ENCODE measurements around the gene HECA.
"Not testable (repeated sequence)": the region's sequence is repeated elsewhere in the genome, so short reads cannot be mapped to it uniquely, and the experiment has no call there.

Gene HECA

GRCh38 chr6:139137706-139138105, 2.8 kb downstream of the HECA start:
- no peak for DNase-seq

GRCh38 chr6:139140854-139141253, 6.0 kb downstream of the HECA start:
- DNase-seq, result not testable (repeated sequence)

- no peak for DNase-seq
Measured at GRCh38 chr6:139142262-139142661, 7.4 kb downstream of the HECA start.

- no peak for DNase-seq
Measured at GRCh38 chr6:139143111-139143510, 8.2 kb downstream of the HECA start.

GRCh38 chr6:139144490-139145085, 9.7 kb downstream of the HECA start:
- no peak for DNase-seq

- DNase-seq, result no peak
Measured at GRCh38 chr6:139145661-139146060, 10.8 kb downstream of the HECA start.

GRCh38 chr6:139146317-139146726, 11.4 kb downstream of the HECA start:
- DNase-seq, result no peak

GRCh38 chr6:139147628-139148027, 12.7 kb downstream of the HECA start:
- no peak for DNase-seq

GRCh38 chr6:139148557-139149235, 13.8 kb downstream of the HECA start:
- no peak for DNase-seq

GRCh38 chr6:139149383-139149782, 14.5 kb downstream of the HECA start:
- DNase-seq, result no peak

GRCh38 chr6:139150920-139151319, 16.0 kb downstream of the HECA start:
- DNase-seq, result no peak

GRCh38 chr6:139151425-139152087, 16.7 kb downstream of the HECA start:
- no peak for DNase-seq

- no peak for DNase-seq
Measured at GRCh38 chr6:139152088-139152891, 17.4 kb downstream of the HECA start.

GRCh38 chr6:139152892-139153271, 18.0 kb downstream of the HECA start:
- no peak for DNase-seq

- DNase-seq, result no peak
Measured at GRCh38 chr6:139153855-139154254, 19.0 kb downstream of the HECA start.

GRCh38 chr6:139154881-139155547, 20.1 kb downstream of the HECA start:
- no peak for DNase-seq

GRCh38 chr6:139156102-139156501, 21.2 kb downstream of the HECA start:
- no peak for DNase-seq

- DNase-seq, result no peak
Measured at GRCh38 chr6:139156551-139156950, 21.7 kb downstream of the HECA start.

- DNase-seq, result not testable (repeated sequence)
Measured at GRCh38 chr6:139157086-139157485, 22.2 kb downstream of the HECA start.

GRCh38 chr6:139159016-139159415, 24.1 kb downstream of the HECA start:
- DNase-seq, result no peak

- peak; percentile 89 for DNase-seq
Measured at GRCh38 chr6:139161169-139161568, 26.3 kb downstream of the HECA start.

- DNase-seq, result no peak
Measured at GRCh38 chr6:139161817-139162284, 27.0 kb downstream of the HECA start.

GRCh38 chr6:139164001-139164400, 29.1 kb downstream of the HECA start:
- DNase-seq, result peak; percentile 3
